Effector CD8-positive, alpha-beta T cell (primary cell): Measurements from ENCODE around the gene PCK2.

Experiments
- DNase-seq: peaks from one replicate; lab custom pipeline; 2025; lab: John Stamatoyannopoulos, UW

PCK2 gene

GRCh38 chr14:24115422-24116127 is 21.5 kb downstream of the PCK2 start:
- no peak for DNase-seq

DNA sequence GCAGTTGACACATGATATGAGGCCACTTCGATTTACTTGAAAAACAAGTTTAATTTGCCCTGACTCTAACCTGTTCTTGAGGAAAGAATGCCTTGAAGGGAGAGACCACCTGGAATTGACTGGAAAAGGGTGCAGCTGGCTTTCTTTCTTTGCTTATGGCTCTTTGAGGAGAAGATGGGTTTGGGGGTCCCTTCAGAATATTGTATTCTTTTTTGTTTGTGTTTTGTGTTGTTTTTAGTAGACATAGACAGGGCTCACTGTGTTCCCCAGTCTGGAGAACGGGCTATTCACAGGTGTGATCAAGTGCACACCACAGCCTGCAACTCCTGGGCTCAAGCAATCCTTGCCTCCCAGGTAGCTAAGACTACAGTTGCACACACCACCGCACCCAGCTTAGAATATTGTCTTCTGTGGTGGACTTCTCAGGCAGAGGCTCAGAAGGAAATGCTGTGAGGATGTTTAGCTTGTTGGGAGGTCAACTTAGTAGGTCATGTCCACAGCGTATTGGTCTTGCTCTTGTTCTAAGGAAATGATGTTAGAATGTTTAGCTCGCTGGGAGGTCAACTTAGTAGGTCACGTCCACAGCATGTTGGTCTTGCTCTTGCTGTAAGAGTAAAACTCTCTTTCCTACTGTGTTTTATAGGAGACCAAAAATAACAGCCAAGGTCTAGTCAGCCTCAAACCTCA is 22.2 kb downstream of the PCK2 start:
- no peak for DNase-seq

- DNase-seq: no peak
These were observed 23.1 kb downstream of the PCK2 start for GRCh38 chr14:24117179-24117578.

GRCh38 chr14:24119691-24120090 is 25.6 kb downstream of the PCK2 start:
- DNase-seq: no peak

DNA sequence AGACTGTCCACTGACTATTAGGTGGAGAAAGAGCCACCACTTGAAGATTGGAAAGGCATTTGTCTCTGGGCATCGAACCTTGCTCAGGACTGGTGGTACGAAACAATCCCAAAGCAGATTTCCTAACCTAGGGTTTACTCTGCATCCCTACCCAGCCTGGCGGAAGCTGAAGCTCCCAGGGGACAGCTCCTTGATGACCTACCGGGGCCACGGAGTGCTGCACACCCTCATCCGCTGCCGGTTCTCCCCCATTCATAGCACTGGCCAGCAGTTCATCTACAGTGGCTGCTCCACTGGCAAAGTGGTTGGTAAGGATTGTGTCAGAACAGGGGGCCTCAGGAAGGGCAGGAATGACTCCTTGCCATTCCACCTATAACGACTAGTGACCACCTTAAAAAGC is 27.1 kb downstream of the PCK2 start:
- DNase-seq: no peak

GRCh38 chr14:24122416-24122815 is 28.3 kb downstream of the PCK2 start:
- no peak for DNase-seq

GRCh38 chr14:24122898-24123297 is 28.8 kb downstream of the PCK2 start:
- no peak for DNase-seq

- DNase-seq: no peak
These were observed 29.6 kb downstream of the PCK2 start for GRCh38 chr14:24123424-24124417.

GRCh38 chr14:24126939-24127338 is 32.8 kb downstream of the PCK2 start:
- DNase-seq: no peak

DNA sequence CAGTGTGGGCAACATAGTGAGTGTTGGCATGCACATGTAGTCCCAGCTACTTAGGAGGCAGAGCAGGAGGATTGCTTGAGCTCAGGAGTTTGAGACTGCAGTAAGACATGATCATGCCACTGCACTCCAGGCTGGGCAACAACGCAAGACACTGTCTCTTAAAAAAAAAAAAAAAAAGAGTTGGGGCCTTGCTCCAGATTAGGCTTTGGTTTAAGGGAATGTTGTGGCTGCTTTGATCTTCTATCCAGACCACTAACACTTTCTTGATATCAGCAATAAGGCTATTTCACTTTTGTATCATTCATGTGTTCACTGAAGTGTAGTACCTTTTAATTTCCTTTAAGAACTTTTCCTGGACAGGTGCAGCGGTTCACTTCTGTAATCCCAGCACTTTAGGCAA is 33.6 kb downstream of the PCK2 start:
- no peak for DNase-seq

- no peak for DNase-seq
These were observed 35.4 kb downstream of the PCK2 start for GRCh38 chr14:24129410-24129998.

DNA sequence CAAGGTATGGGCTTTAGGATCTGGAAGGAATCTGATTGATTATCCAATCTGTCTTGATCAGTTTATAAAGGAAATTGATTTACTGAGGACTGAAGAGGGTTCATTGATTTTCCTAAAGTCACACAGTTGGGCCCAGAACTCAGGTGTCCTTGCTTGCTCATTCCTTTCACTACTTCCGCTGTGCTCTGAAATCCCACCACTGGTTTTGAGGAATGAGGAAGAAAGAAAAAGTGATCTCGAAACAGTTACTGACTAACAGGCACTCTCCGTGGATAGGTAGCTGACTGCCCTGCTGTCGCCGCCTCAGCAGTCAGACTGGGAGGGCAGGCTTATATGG is 36.2 kb downstream of the PCK2 start, which contains the start of gene FITM1:
FITM1 (plus strand) TSS at position 280 of the 337 bp plus-strand sequence. CDS start 905 bp downstream, outside the sequence.
- DNase-seq: no peak

- no peak for DNase-seq
These were observed 36.8 kb downstream of the PCK2 start for GRCh38 chr14:24130717-24131548.

GRCh38 chr14:24131549-24131966 is 37.4 kb downstream of the PCK2 start:
- no peak for DNase-seq

DNA sequence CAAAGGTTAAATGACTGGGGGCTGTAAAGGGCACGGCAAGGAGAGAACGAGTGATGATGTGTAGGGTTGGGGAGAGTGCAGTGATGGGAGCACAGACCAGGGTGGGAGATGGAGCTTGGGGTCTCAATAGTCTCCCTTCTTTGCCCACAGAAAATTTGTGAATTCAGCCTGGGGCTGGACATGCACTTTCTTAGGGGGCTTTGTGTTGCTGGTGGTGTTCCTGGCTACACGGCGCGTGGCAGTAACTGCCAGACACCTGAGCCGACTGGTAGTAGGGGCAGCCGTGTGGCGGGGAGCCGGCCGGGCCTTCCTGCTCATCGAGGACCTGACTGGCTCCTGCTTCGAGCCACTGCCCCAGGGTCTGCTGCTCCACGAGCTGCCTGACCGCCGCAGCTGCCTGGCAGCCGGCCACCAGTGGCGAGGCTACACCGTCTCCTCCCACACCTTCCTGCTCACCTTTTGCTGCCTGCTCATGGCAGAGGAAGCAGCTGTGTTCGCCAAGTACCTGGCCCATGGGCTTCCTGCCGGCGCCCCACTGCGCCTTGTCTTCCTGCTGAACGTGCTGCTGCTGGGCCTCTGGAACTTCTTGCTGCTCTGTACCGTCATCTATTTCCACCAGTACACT is 38.1 kb downstream of the PCK2 start:
- no peak for DNase-seq

DNA sequence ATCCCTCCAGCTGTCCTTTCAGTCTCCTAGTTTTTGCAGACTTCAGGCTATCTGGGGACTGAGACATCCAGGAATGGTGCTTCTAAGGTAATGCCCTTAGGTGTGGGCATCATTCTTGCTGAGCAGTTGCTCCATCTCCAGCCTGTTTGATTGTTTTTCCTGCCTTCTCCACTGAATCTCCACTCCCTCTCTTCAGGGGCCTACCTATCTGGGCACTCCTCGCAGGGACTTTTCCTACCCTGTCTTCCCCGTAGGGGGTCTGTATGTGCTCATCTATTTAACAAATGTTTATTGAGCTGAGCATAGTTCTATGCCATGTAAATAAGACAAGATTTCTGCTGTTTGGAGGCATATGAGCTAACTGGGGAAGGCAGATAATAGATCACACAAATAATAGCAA is 38.9 kb downstream of the PCK2 start:
- DNase-seq: no peak

GRCh38 chr14:24133735-24134134 is 39.6 kb downstream of the PCK2 start:
- DNase-seq: no peak

DNA sequence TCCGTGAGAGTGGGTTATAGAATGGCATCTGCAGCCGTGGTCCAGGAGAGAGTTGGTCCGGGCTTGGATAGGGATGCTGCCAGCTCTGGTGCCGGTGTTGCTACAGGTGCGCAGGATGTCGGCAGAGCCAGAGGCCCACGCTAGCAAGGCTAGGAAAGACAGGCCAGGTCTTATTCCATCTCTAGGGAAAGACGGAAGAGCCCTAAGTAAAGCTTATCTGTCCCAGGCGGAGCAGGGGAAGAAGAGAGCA is 41.4 kb downstream of the PCK2 start:
- DNase-seq: no peak

GRCh38 chr14:24135834-24136683 is 41.9 kb downstream of the PCK2 start, which contains the start of gene PSME1:
Gene PSME1 (plus strand): TSS chr14:24136194. CDS start chr14:24136263, 69 bp downstream.
- peak; percentile 87 for DNase-seq
